SJSA1 (cell line): Measurements from ENCODE around the gene FAM13B. TPM values are rescaled to one million over a fixed set of nuclear protein-coding genes. Genes with fewer than 3 reads are reported as not detected.

Experiments
- DNase-seq, 2 experiments: peaks; one replicate each; pipeline ENCODE4 v3.0.0-alpha.2; 2015 to 2020; ENCODE audit warnings: low spot score in 2 of 2, low read depth in 1 of 2
- H3K27ac ChIP-seq: fragments of 250-450 bp; sonication (Bioruptor Pico); 2 replicates; pipeline ENCODE4 v1.5.1; 2020; ENCODE audit warnings: mild to moderate bottlenecking, moderate library complexity
- H3K27me3 ChIP-seq: fragments of 250-450 bp; sonication (Bioruptor Pico); replicated peaks from 2 replicates; pipeline ENCODE4 v1.5.1; 2020; ENCODE audit warnings: mild to moderate bottlenecking, moderate library complexity
- H3K36me3 ChIP-seq: fragments of 250-450 bp; sonication (Bioruptor Pico); 2 replicates; pipeline ENCODE4 v1.5.1; 2020; ENCODE audit warnings: mild to moderate bottlenecking
- H3K4me1 ChIP-seq: fragments of 250-450 bp; sonication (Bioruptor Pico); replicated peaks from 2 replicates; pipeline ENCODE4 v1.6.1; 2021; ENCODE audit warnings: mild to moderate bottlenecking
- H3K4me3 ChIP-seq: fragments of 250-450 bp; sonication (Bioruptor Pico); 2 replicates; pipeline ENCODE4 v1.5.1; 2020; ENCODE audit warnings: mild to moderate bottlenecking
- H3K9me3 ChIP-seq: fragments of 250-450 bp; sonication (Bioruptor Pico); replicated peaks from 2 replicates; pipeline ENCODE4 v1.5.1; 2020; ENCODE audit warnings: mild to moderate bottlenecking
- total RNA-seq: library from RNA; depleted of rRNA; stranded (reverse); fragments of >200 nt; shearing (Covaris generic); gene quantifications from 2 replicates; pipeline ENCODE4 v1.2.3, GENCODE V29; 2014; rRNA removed

The FAM13B gene
- total RNA-seq, 1 experiment from 2014 or later: 32.7 TPM

DNA sequence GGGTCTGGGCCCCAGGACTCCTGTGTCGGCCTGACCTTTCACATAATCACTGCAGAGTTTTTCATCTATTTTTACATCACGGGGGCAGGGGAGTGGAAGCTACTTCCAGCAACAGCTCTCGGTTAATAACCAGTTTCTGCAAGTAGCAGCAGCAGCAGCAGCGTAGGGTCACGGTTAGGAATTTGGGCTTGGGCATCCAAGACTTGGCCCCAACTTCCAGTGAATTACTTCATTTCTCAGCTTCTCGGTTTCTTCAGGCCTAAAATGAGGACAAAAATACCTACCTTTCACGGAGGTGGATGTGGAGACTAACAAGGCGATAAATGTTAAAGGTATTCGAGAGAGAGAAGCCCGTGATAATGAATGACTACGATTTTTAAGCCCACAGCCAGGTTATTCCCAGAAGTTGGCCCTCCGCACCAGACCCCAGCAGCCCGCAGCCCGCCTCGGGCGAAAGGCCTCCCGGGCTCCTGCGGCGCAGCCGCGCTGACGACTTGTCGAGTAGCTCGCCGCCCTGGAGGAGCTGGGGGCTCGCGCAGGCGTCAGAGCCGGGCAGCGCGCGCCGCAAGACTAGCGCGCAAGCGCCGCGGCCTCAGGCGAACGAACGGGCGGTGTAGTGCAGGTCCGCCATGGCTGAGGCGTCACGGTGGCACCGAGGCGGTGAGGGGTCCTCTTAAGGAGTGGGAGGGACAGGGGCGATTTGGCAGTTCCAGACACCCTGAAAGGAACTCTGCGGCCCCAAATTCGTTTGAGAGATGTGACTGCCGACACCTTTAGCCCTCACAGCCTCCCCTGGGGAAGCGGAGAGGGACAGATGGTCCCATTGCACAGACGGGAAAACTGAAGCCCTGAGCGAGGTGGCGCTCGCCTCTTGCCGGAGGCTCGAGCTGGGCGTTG is 143.8 kb downstream of the FAM13B start, which contains the start of gene PKD2L2:
TSS of gene PKD2L2 (plus strand) at position 595 of the 897 bp plus-strand sequence. CDS start at position 630, 35 bp downstream.
- no peaks in the 10 kb centered on the region for H3K9me3 ChIP-seq
- H3K27me3 ChIP-seq: peaks cover 12% of the 10 kb centered on the region
- H3K4me1 ChIP-seq: no peaks in the 10 kb centered on the region
- no peak within 1 kb of the TSS for H3K27ac ChIP-seq
- DNase-seq: no peak
- no peaks in the 10 kb centered on the region for H3K36me3 ChIP-seq
- H3K4me3 ChIP-seq: no peak within 1 kb of the TSS

DNA sequence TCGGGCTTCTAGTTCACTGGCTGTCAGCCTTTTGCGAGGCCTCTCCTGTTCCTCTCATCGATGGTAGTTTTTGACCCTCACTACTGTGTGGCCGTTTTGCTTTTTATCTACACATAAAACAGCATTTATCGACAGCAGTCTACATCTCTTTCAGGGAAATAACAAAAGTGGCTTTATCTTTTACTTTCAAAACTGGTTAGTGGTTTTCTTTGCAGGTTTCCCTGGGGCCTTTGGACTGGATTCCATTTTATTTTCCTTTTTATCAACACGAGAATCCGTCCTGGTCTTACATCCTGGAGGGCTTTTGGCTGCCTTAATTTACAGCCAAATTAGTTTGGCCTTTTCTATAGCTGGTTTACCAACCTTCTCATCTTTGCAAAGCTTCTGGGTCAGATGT is 144.4 kb downstream of the FAM13B start:
- Histone ChIP-seq H3K9me3 (no peaks in the 10 kb centered on the region), H3K36me3 (no peaks in the 10 kb centered on the region), H3K27me3 (peaks cover 13% of the 10 kb centered on the region), H3K4me1 (no peaks in the 10 kb centered on the region), H3K4me3 (no peak overlapping the region), H3K27ac (no peak overlapping the region)
- no peak for DNase-seq

Other genes with a start within 250 kb of the FAM13B start
- not detected in 2 replicates for gene MYOT, start 165.2 kb downstream of the FAM13B start, total RNA-seq
- gene PKD2L2, start 143.6 kb downstream of the FAM13B start, total RNA-seq: not detected in 2 replicates
- not detected in 2 replicates for gene WNT8A, start 51.0 kb upstream of the FAM13B start, total RNA-seq
- not detected in 2 replicates for gene NME5, start 106.3 kb upstream of the FAM13B start, total RNA-seq
- 47.3 and 90.0 TPM in 2 replicates for gene BRD8, start 145.6 kb upstream of the FAM13B start, total RNA-seq
- gene KIF20A, start 146.0 kb upstream of the FAM13B start, total RNA-seq: 113 and 152 TPM in 2 replicates
- gene CDC23, start 180.2 kb upstream of the FAM13B start, total RNA-seq: 56.3 and 70.7 TPM in 2 replicates
- gene GFRA3, start 241.5 kb upstream of the FAM13B start, total RNA-seq: not detected in 2 replicates